ENCODE measurements around the gene ATP9B. TPM values are rescaled to one million over a fixed set of nuclear protein-coding genes. Genes with fewer than 3 reads are reported as not detected.
A peak's percentile ranks its signal among the peaks of the same experiment; 100 is the strongest.

Gene ATP9B
- total and polyA plus RNA-seq, 8 donors: 29.2 to 41.5 (median 38.3) TPM

DNA sequence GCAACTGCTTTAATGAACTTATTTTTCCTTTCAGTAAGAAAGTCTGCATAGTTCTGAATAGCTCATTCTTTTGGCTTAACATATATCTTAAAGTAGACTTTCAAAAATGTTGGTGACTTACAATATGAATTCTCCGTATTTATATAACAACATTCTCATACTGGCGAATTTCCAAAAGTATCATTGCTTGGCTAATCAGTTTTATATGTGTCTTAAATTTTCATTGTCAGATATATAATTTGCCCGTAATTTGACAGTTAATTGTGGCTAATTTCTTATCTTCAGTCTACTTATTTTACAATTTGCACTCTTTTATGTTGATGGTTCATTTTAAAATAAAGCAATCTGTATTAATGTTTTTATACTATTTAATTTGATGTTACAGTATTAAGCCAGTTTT is 144.9 kb downstream of the ATP9B start:
- H3K4me3 ChIP-seq: no peak overlapping the region
- DNase-seq: peak in 2 of 4 donors; percentile 14 to 19
- no peak overlapping the region for H3K27ac ChIP-seq
- intact Hi-C loops (cut with DNase I): no loop called here
- H3K9me3 ChIP-seq: no peaks in the 10 kb centered on the region
- peaks cover 0 to 16% of the 10 kb centered on the region in 2 donors for H3K36me3 ChIP-seq
- ATAC-seq: no peak
- TF ChIP-seq, protein P1, sequence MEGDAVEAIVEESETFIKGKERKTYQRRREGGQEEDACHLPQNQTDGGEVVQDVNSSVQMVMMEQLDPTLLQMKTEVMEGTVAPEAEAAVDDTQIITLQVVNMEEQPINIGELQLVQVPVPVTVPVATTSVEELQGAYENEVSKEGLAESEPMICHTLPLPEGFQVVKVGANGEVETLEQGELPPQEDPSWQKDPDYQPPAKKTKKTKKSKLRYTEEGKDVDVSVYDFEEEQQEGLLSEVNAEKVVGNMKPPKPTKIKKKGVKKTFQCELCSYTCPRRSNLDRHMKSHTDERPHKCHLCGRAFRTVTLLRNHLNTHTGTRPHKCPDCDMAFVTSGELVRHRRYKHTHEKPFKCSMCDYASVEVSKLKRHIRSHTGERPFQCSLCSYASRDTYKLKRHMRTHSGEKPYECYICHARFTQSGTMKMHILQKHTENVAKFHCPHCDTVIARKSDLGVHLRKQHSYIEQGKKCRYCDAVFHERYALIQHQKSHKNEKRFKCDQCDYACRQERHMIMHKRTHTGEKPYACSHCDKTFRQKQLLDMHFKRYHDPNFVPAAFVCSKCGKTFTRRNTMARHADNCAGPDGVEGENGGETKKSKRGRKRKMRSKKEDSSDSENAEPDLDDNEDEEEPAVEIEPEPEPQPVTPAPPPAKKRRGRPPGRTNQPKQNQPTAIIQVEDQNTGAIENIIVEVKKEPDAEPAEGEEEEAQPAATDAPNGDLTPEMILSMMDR (IDR thresholded peaks at IDR 0.05): no peak
- no peaks in the 10 kb centered on the region for H3K27me3 ChIP-seq
- H3K4me1 ChIP-seq: peaks cover 0 to 4% of the 10 kb centered on the region in 2 donors

GRCh38 chr18:79216176-79216575 is 147.0 kb downstream of the ATP9B start:
- Histone ChIP-seq H3K9me3 (no peaks in the 10 kb centered on the region), H3K4me3 (no peak overlapping the region), H3K27ac (no peak overlapping the region), H3K4me1 (peaks cover 0 to 4% of the 10 kb centered on the region in 2 donors), H3K27me3 (no peaks in the 10 kb centered on the region), H3K36me3 (peaks cover 0 to 14% of the 10 kb centered on the region in 2 donors)
- no peak for ATAC-seq
- TF ChIP-seq, protein P1 (IDR thresholded peaks at IDR 0.05): no peak
- no peak for DNase-seq
- intact Hi-C loops (cut with DNase I): no loop called here

GRCh38 chr18:79217979-79218604 is 148.9 kb downstream of the ATP9B start:
- DNase-seq: no peak
- ATAC-seq: no peak
- H3K27me3 ChIP-seq: no peaks in the 10 kb centered on the region
- intact Hi-C loops (cut with DNase I): no loop called here
- H3K9me3 ChIP-seq: no peaks in the 10 kb centered on the region
- TF ChIP-seq, protein P1 (IDR thresholded peaks at IDR 0.05): no peak
- H3K27ac ChIP-seq: no peak overlapping the region
- H3K36me3 ChIP-seq: peaks cover 0 to 14% of the 10 kb centered on the region in 2 donors
- peaks cover 0 to 4% of the 10 kb centered on the region in 2 donors for H3K4me1 ChIP-seq
- H3K4me3 ChIP-seq: no peak overlapping the region

GRCh38 chr18:79218605-79219190 is 149.5 kb downstream of the ATP9B start:
- Histone ChIP-seq H3K27me3 (no peaks in the 10 kb centered on the region), H3K36me3 (peaks cover 0 to 14% of the 10 kb centered on the region in 2 donors), H3K4me3 (no peak overlapping the region), H3K4me1 (peaks cover 0 to 4% of the 10 kb centered on the region in 2 donors), H3K27ac (no peak overlapping the region), H3K9me3 (no peaks in the 10 kb centered on the region)
- TF ChIP-seq, protein P1 (IDR thresholded peaks at IDR 0.05): no peak
- ATAC-seq (peak; percentile 62), DNase-seq (no peak)
- intact Hi-C loops (cut with DNase I): no loop called here

GRCh38 chr18:79221136-79221535 is 151.9 kb downstream of the ATP9B start:
- ATAC-seq (no peak), DNase-seq (no peak)
- intact Hi-C loops (cut with DNase I): no loop called here
- no peak overlapping the region for H3K27ac ChIP-seq
- TF ChIP-seq, protein P1 (IDR thresholded peaks at IDR 0.05): no peak
- H3K9me3 ChIP-seq: no peaks in the 10 kb centered on the region
- no peaks in the 10 kb centered on the region for H3K27me3 ChIP-seq
- peaks cover 0 to 14% of the 10 kb centered on the region in 2 donors for H3K36me3 ChIP-seq
- H3K4me1 ChIP-seq: peaks cover 0 to 4% of the 10 kb centered on the region in 2 donors
- no peak overlapping the region for H3K4me3 ChIP-seq
